Fibroblast of lung (primary cell): ENCODE data around the gene DLG2.

Experiments
- CTCF ChIP-seq, 2 donors: IDR thresholded peaks in 1 of 2; conservative IDR thresholded peaks in 1 of 2; 1 replicate in 1 of 2; 2 replicates in 1 of 2; pipeline ENCODE4 v1.5.1; 2011 to 2012; ENCODE audit warnings: low read length in 2 of 2, control low read depth in 1 of 2, inconsistent platforms in 1 of 2, low read depth in 1 of 2, mild to moderate bottlenecking in 1 of 2
- EZH2 ChIP-seq: IDR thresholded peaks from 2 replicates; pipeline ENCODE4 v1.5.1; 2012; ENCODE audit warnings: low read length, control low read depth, mild to moderate bottlenecking; ENCODE audit errors: missing control alignments

GRCh38 chr11:83785942-83786341 is 1841.2 kb downstream of the DLG2 start:
- TF ChIP-seq CTCF (conservative IDR thresholded peaks at IDR 0.05 in 1 of 2, IDR thresholded peaks at IDR 0.05 in 1 of 2; ENCODE audit: low read depth in 1 of 2, low read length in 2 of 2) (no peak), EZH2 (no peak)
